Activated naive CD4-positive, alpha-beta T cell treated with anti-CD3 and anti-CD28 coated beads, Interleukin-2, amount 10 ng/mL, durations not matched to agents 7 days and 5 days (primary cell): ENCODE measurements around the gene DSCAM.

ENCODE experiments used
- CTCF ChIA-PET: fragments of 350-600 bp; sonication (Branson Sonifier 250); formaldehyde crosslinking; loops from one replicate; lab custom pipeline; 2021; ENCODE audit warnings: antibody characterized with exemption; lab: Charles Lee
- DNase-seq: peaks from one replicate; pipeline ENCODE4 v3.0.0-alpha.2; 2020
- H3K27ac Mint-ChIP-seq: one replicate; pipeline ENCODE4 v1.8.0; 2021; ENCODE audit warnings: mild to moderate bottlenecking, moderate library complexity, mixed read lengths
- H3K27me3 Mint-ChIP-seq: one replicate; pipeline ENCODE4 v1.8.0; 2021; ENCODE audit warnings: mild to moderate bottlenecking, mixed read lengths
- H3K36me3 Mint-ChIP-seq: one replicate; pipeline ENCODE4 v1.8.0; 2021; ENCODE audit warnings: mixed read lengths
- H3K4me1 Mint-ChIP-seq: one replicate; pipeline ENCODE4 v1.8.0; 2021; ENCODE audit warnings: mixed read lengths
- H3K4me3 Mint-ChIP-seq: one replicate; pipeline ENCODE4 v1.8.0; 2021; ENCODE audit warnings: mild to moderate bottlenecking, moderate library complexity, mixed read lengths
- H3K9me3 Mint-ChIP-seq: one replicate; pipeline ENCODE4 v1.8.0; 2021; ENCODE audit warnings: mixed read lengths

The DSCAM gene

DNA sequence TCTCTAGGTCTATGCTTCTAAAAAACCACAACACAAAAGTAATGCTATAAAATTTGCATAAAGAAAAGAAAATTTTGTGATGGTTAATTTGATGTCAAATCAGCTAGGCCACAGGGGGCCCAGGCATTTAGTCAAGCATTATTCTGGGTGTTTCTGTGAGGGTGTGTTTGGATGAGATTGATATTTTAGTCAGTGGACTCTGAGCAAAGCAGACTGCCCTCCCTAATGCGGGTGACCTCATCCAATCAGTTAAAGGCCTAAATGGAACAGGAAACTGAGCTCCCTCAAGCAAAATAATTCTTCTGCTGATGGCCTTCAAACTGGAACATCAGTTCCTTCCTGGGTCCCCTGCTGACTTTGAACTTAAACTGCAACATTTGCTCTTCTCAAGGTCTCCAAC lies 358.0 kb downstream of the DSCAM start:
- DNase-seq, result no peak
- CTCF ChIA-PET, result no interaction called here
- Mint-ChIP-seq H3K36me3 (no peaks in the 10 kb centered on the region), H3K27ac (no peak overlapping the region), H3K4me3 (no peak overlapping the region), H3K27me3 (no peaks in the 10 kb centered on the region), H3K4me1 (no peaks in the 10 kb centered on the region), H3K9me3 (peaks cover 23% of the 10 kb centered on the region)

DNA sequence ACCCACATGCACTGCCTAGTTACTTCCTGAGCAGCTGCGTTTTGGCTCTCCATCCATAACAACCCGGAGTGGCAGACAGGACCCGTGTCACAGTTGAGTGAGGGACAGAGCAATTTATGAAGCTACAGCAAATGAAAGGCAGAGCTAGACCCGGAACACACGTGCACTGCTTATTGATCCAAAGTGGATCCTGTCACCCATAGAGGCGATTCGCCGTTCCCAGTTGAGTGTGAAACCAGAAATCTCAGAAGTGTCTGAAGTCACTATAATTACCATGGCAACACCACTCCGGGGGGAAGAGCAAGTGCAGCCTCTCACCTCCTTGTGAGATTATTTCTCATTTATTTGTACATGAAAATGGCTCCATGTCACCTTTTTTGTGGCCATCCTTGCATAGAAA lies 365.2 kb downstream of the DSCAM start:
- H3K27me3 Mint-ChIP-seq, result no peaks in the 10 kb centered on the region
- no peak overlapping the region for H3K4me3 Mint-ChIP-seq
- no peak overlapping the region for H3K27ac Mint-ChIP-seq
- no peaks in the 10 kb centered on the region for H3K36me3 Mint-ChIP-seq
- CTCF ChIA-PET, result no interaction called here
- H3K4me1 Mint-ChIP-seq, result no peaks in the 10 kb centered on the region
- peaks cover 5% of the 10 kb centered on the region for H3K9me3 Mint-ChIP-seq
- DNase-seq, result no peak

DNA sequence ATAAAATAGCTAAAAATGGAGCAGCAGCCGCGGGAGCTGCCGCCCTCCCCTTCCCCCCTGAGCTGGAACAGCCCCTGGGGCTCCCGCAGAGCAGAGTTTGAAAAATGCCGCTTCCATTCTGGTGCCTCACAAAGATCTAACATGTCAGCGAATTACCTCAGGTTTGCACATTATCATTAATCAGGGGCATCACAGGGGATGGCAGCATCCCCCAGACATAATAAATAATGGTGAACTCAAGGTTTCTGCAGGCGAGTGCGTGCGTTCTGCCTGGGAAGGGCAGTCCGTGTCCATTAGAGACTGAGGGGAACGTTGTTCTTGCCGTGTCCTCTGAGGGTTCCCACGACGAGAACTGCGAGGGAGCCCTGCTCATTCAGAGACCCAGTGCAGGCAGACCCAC lies 372.4 kb downstream of the DSCAM start:
- no peak overlapping the region for H3K4me3 Mint-ChIP-seq
- CTCF ChIA-PET, result no interaction called here

DNA sequence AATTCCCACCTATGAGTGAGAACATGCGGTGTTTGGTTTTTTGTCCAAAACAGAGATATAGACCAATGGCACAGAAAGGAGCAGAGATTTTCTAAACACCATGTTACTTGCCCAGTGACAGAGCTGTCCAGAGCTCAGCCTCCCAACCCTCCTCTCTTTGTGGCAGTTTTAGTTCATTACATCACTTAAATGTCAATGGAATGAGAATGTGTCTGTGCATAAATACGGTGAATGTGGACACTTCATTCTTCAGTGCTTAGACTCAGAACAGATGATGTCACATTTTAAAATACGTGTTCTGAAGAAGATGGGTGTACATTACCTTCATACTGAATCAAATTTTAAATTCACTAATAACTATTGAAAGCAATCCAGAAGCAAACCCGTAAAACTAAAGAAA lies 374.9 kb downstream of the DSCAM start:
- no peaks in the 10 kb centered on the region for H3K36me3 Mint-ChIP-seq
- no peak overlapping the region for H3K27ac Mint-ChIP-seq
- CTCF ChIA-PET, result no interaction called here
- H3K9me3 Mint-ChIP-seq, result peaks cover 6% of the 10 kb centered on the region
- no peaks in the 10 kb centered on the region for H3K27me3 Mint-ChIP-seq
- no peaks in the 10 kb centered on the region for H3K4me1 Mint-ChIP-seq
- no peak overlapping the region for H3K4me3 Mint-ChIP-seq
- no peak for DNase-seq

More for the DNA sequence above, 372.4 kb downstream of the DSCAM start:
- H3K27me3 Mint-ChIP-seq, result no peaks in the 10 kb centered on the region
- peaks cover 6% of the 10 kb centered on the region for H3K9me3 Mint-ChIP-seq
- no peaks in the 10 kb centered on the region for H3K4me1 Mint-ChIP-seq
- DNase-seq, result no peak
- H3K27ac Mint-ChIP-seq, result no peak overlapping the region
- H3K36me3 Mint-ChIP-seq, result no peaks in the 10 kb centered on the region

DNA sequence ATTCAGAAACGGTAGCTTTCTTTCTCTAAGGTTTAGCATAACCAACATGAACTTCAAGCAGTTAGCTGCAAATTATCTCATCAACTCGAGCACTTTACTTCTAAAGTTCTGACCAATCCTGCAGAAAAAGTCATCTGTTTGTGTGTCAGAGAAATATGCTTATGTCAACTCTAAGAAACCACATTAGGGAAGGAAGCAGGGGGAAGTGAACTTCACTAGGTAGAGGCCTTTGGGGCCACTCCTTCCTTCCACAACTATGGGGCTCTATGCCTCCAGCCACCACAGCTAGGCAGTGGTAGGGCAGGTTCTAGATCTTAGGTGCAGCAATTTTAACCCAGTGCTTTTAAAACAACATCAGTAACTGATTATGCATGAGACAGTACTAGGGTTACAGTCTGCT lies 375.9 kb downstream of the DSCAM start:
- no peaks in the 10 kb centered on the region for H3K27me3 Mint-ChIP-seq
- no peak overlapping the region for H3K4me3 Mint-ChIP-seq
- H3K9me3 Mint-ChIP-seq, result peaks cover 6% of the 10 kb centered on the region
- H3K4me1 Mint-ChIP-seq, result no peaks in the 10 kb centered on the region
- no peaks in the 10 kb centered on the region for H3K36me3 Mint-ChIP-seq
- no peak overlapping the region for H3K27ac Mint-ChIP-seq
- no peak for DNase-seq
- CTCF ChIA-PET, result no interaction called here

DNA sequence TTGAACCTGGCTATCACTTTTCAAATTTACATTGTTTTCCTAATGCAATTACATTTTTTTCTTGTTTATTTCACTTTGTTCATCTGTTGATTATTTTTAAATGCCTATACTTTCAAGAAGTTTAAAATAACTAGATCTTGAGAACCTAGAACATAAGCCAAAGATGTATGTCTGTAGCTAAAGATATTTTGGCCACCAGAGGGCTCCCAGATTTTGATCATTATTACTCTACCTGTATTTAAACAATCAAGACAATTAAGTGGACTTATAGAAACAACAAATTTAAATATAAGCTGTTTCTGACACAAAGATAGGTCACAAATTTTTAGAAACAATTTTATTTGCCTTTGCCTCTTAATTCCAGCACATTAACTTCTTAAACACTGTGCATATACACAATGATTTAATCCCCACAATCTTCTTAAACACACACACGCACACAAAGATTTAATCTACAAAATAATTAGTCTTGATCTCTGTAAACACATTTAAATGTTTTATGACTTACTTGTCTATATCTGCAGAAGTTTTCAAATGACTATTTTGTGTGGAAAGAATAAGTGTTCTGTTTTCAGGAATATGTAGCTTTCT lies 380.0 kb downstream of the DSCAM start:
- Mint-ChIP-seq H3K4me1 (no peaks in the 10 kb centered on the region), H3K9me3 (no peaks in the 10 kb centered on the region), H3K27me3 (no peaks in the 10 kb centered on the region), H3K36me3 (no peaks in the 10 kb centered on the region), H3K27ac (no peak overlapping the region), H3K4me3 (no peak overlapping the region)
- DNase-seq, result no peak
- CTCF ChIA-PET, result interaction anchor here (1.0 kb wide), 1 partner anchor 602 kb away, joined by 4 read pairs; no protein-coding TSS in a partner anchor

DNA sequence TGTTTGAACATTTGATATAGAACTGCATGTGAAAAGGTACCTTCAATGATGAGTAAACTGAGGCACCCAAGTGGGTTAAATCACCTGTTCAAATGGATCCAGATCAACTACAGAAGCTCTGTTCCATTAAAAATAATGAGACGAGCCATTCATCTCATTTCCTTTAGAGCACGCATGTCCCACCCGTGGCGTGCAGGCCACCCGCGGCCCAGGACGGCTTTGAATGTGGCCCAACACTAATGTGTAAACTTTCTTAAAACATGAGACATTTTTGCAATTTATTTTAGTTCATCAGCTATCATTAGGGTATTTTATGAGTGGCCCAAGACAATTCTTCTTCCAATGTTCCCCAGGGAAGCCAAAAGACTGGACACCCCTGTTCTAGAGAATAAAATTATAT lies 381.6 kb downstream of the DSCAM start:
- no peaks in the 10 kb centered on the region for H3K4me1 Mint-ChIP-seq
- H3K9me3 Mint-ChIP-seq, result no peaks in the 10 kb centered on the region
- H3K27ac Mint-ChIP-seq, result no peak overlapping the region
- CTCF ChIA-PET, result no interaction called here
- H3K4me3 Mint-ChIP-seq, result no peak overlapping the region
- DNase-seq, result no peak
- H3K27me3 Mint-ChIP-seq, result no peaks in the 10 kb centered on the region
- no peaks in the 10 kb centered on the region for H3K36me3 Mint-ChIP-seq

DNA sequence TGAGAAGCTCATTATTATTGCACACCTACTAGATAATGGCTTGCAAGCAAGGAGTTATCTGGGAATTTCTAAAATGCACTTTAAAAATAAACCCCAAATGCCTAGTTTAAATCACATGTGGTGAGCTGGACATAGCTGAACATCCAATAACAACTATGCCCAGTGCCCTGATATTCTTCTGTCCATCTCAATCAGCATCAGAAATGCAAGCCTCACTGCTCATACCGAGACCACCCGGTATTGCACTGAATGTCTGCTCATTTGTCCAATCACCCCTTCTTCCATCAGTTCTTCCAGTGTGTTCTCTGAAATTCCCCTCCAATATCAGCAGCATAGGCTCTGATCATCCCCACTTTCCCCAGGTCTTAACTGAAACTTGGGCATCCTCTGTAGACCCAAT lies 383.8 kb downstream of the DSCAM start:
- DNase-seq, result no peak
- Mint-ChIP-seq H3K27me3 (no peaks in the 10 kb centered on the region), H3K36me3 (no peaks in the 10 kb centered on the region), H3K4me3 (no peak overlapping the region), H3K27ac (no peak overlapping the region), H3K9me3 (no peaks in the 10 kb centered on the region), H3K4me1 (no peaks in the 10 kb centered on the region)
- CTCF ChIA-PET, result no interaction called here

DNA sequence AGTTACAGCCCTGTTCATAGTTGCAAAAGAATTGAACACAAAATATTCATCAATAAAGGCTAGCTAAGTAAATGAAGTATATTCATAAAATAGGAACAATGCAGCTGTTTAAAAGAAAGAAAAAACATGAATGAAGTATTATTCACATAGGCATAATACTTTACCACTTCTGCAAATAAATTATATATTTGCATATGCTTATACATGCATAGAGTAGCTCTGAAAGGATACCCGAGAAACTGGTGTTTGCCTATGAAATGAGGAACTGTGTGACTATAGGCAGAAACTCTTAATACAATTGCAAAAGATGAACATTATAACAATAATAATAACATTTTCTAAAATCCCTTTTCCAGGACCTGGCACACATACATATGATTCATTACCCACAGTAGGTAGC lies 385.9 kb downstream of the DSCAM start:
- CTCF ChIA-PET, result no interaction called here
- no peaks in the 10 kb centered on the region for H3K36me3 Mint-ChIP-seq
- no peaks in the 10 kb centered on the region for H3K4me1 Mint-ChIP-seq
- DNase-seq, result no peak
- H3K27me3 Mint-ChIP-seq, result no peaks in the 10 kb centered on the region
- H3K27ac Mint-ChIP-seq, result no peak overlapping the region
- no peaks in the 10 kb centered on the region for H3K9me3 Mint-ChIP-seq
- H3K4me3 Mint-ChIP-seq, result no peak overlapping the region

DNA sequence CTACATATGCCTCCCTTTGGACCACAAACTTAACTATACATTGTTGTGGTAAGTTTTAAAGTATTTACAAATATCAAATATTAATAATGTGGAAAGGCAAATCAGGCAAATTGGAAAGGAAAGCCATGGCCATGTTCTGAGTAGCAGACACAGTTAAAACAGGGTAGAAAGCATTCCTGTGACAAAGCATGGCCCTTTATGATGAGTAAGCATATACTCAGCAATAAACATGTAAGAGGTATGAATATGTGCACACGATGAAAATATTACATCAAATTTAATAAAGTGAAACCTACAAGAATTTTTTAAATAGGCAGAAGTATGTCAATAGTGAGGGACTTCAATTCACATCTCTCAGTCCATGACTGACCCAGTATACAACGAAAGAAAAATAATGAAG lies 389.2 kb downstream of the DSCAM start:
- no peaks in the 10 kb centered on the region for H3K27me3 Mint-ChIP-seq
- no peaks in the 10 kb centered on the region for H3K36me3 Mint-ChIP-seq
- no peak overlapping the region for H3K4me3 Mint-ChIP-seq
- DNase-seq, result no peak
- H3K9me3 Mint-ChIP-seq, result no peaks in the 10 kb centered on the region
- no peaks in the 10 kb centered on the region for H3K4me1 Mint-ChIP-seq
- CTCF ChIA-PET, result no interaction called here
- H3K27ac Mint-ChIP-seq, result no peak overlapping the region

DNA sequence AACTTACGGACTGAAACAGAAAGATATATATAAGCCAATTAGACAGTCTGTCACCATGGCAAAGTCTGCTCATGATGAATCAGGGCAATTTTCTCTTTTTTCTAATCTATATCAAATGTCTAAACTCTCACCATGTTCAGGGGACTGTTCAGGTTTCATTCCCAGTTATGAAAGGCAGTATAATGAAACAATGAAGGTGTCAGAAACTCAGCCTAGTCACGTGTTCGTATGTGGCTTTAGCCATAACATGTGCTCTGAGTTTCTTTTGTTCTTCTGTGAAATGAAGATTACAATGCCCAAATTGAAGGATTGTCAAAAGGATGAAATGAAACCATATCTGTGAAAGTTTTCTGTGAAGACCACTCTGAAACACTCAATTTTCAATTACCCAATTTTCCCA lies 392.9 kb downstream of the DSCAM start:
- H3K27ac Mint-ChIP-seq, result no peak overlapping the region
- H3K27me3 Mint-ChIP-seq, result no peaks in the 10 kb centered on the region
- H3K9me3 Mint-ChIP-seq, result no peaks in the 10 kb centered on the region
- no peaks in the 10 kb centered on the region for H3K4me1 Mint-ChIP-seq
- DNase-seq, result no peak
- H3K36me3 Mint-ChIP-seq, result no peaks in the 10 kb centered on the region
- H3K4me3 Mint-ChIP-seq, result no peak overlapping the region
- CTCF ChIA-PET, result no interaction called here

DNA sequence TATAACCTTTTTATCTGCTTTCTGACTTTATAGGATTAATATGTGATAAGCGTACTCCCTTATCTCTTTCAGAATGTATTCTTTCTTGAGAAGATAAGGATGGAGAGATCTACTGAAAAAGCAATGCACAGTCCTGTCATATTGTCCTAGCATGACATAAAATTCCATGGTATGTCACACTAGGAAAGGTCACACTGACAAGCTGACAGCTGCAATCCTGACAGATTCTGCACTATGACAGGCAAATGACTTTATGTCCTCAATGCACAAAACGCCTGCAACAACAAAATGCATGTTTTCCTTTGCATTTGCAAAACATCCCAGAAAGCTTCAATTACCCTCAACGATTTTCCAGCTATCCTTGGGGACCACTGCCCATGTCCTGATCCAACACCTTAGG lies 393.8 kb downstream of the DSCAM start:
- H3K9me3 Mint-ChIP-seq, result no peaks in the 10 kb centered on the region
- H3K27ac Mint-ChIP-seq, result no peak overlapping the region
- no peaks in the 10 kb centered on the region for H3K4me1 Mint-ChIP-seq
- no peaks in the 10 kb centered on the region for H3K36me3 Mint-ChIP-seq
- no peaks in the 10 kb centered on the region for H3K27me3 Mint-ChIP-seq
- no peak for DNase-seq
- CTCF ChIA-PET, result no interaction called here
- no peak overlapping the region for H3K4me3 Mint-ChIP-seq

DNA sequence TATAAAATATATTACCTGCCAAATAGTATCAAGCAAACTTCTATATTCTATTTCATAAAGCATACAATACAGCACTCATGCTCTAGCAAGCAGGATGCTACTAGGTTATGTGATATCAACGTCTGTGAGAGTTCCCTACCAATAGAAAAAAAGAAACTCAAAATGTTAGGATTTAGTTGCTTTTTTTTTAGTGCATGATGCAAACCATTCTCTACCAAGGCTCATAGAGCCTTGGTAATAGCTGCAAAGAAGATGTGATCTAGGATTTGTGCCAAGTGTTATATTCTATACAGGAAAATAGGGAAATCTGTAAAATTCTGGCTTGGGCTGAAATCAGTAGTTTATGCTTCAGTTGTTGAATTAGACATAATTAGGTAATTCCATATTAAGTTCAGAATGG lies 394.4 kb downstream of the DSCAM start:
- H3K27ac Mint-ChIP-seq, result no peak overlapping the region

DNA sequence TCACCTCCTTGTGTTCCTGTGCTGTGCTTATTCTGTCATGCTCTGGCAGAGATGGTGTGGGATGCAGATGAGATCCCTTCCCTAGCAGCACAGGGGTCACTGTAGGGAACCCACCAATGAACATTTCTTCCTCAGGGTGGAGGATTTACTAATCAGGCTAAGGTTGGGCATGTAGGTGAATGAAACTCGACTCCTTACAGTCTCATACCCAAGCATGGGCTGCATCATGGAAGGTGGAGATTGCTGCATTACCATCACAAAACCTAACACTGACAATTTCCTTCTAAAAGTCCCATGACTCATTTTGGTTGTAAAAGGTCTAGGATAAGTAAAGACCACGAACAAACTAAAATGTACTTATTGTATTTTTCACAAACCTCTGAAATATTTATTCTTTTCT lies 399.9 kb downstream of the DSCAM start:
- no peaks in the 10 kb centered on the region for H3K4me1 Mint-ChIP-seq
- no peak for DNase-seq
- H3K9me3 Mint-ChIP-seq, result peaks cover 4% of the 10 kb centered on the region
- H3K27ac Mint-ChIP-seq, result no peak overlapping the region
- H3K27me3 Mint-ChIP-seq, result no peaks in the 10 kb centered on the region
- H3K36me3 Mint-ChIP-seq, result no peaks in the 10 kb centered on the region
- CTCF ChIA-PET, result no interaction called here
- H3K4me3 Mint-ChIP-seq, result no peak overlapping the region

More for the DNA sequence above, 394.4 kb downstream of the DSCAM start:
- Mint-ChIP-seq H3K9me3 (no peaks in the 10 kb centered on the region), H3K27me3 (no peaks in the 10 kb centered on the region), H3K4me3 (no peak overlapping the region), H3K4me1 (no peaks in the 10 kb centered on the region), H3K36me3 (no peaks in the 10 kb centered on the region)
- DNase-seq, result no peak
- CTCF ChIA-PET, result no interaction called here

DNA sequence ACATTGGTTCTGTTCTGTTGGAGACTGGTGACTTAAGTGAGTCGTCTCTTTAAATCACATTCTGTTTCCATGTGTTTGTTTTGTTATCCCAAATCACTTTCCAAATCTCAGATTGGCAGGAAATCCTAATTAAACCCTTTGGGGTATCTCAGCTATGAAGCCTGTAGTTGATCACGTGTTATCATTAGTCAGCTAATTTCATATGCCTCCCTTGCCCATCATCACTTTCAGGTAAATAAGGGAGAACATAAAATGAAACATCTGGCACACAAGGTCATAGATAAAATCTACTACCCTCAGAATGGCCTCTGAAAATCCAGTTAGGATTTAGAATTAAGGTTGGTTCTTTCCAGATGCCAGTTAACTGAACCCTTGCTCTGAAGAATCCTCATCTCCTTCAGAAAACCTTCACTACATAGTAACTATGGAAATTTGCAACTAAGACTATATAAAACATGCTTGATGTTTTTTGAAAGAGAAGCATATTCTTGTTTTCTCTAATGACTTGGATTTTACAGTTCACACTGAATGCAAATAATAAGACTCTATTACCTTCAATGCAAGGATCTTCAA lies 401.5 kb downstream of the DSCAM start:
- H3K36me3 Mint-ChIP-seq, result no peaks in the 10 kb centered on the region
- no peaks in the 10 kb centered on the region for H3K4me1 Mint-ChIP-seq
- H3K27me3 Mint-ChIP-seq, result no peaks in the 10 kb centered on the region
- no peak overlapping the region for H3K4me3 Mint-ChIP-seq
- peaks cover 4% of the 10 kb centered on the region for H3K9me3 Mint-ChIP-seq
- no peak for DNase-seq
- CTCF ChIA-PET, result no interaction called here
- no peak overlapping the region for H3K27ac Mint-ChIP-seq
